ENCODE data around the gene UBE2D2. TPM values are rescaled to one million over a fixed set of nuclear protein-coding genes. Genes with fewer than 3 reads are reported as not detected.

UBE2D2 gene
- total and polyA plus RNA-seq, 2 of the 13 experiments (the other 11 are each of a cell fraction or from before 2014, with no cell fraction given), result 79.1 to 109 TPM

- no peak for TF ChIP-seq ATF6 (CRISPR knock-in tag; conservative IDR thresholded peaks at IDR 0.05)
- TF ChIP-seq HDAC2 (CRISPR knock-in tag; IDR thresholded peaks at IDR 0.05), result peak; percentile 64
- TF ChIP-seq SNRNP70 (IDR thresholded peaks at IDR 0.05; ENCODE audit: low read depth, low read length), result no peak
- TF ChIP-seq, protein P1, sequence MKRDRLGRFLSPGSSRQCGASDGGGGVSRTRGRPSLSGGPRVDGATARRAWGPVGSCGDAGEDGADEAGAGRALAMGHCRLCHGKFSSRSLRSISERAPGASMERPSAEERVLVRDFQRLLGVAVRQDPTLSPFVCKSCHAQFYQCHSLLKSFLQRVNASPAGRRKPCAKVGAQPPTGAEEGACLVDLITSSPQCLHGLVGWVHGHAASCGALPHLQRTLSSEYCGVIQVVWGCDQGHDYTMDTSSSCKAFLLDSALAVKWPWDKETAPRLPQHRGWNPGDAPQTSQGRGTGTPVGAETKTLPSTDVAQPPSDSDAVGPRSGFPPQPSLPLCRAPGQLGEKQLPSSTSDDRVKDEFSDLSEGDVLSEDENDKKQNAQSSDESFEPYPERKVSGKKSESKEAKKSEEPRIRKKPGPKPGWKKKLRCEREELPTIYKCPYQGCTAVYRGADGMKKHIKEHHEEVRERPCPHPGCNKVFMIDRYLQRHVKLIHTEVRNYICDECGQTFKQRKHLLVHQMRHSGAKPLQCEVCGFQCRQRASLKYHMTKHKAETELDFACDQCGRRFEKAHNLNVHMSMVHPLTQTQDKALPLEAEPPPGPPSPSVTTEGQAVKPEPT (CRISPR knock-in tag; IDR thresholded peaks at IDR 0.05; ENCODE audit: low read depth), result no peak
- peak; percentile 53; the same call in 1 of the 2 replicates for TF ChIP-seq ZNF609 (CRISPR knock-in tag; IDR thresholded peaks at IDR 0.05; ENCODE audit: borderline replicate concordance)
- no peak; the same call in 1 of the 2 replicates for TF ChIP-seq GABPA (IDR thresholded peaks at IDR 0.05; ENCODE audit: low read depth, low read length)
- peak; percentile 71 for TF ChIP-seq GABPA (CRISPR knock-in tag; IDR thresholded peaks at IDR 0.05; ENCODE audit: low read depth)
- peak; percentile 82 for TF ChIP-seq FOXO1 (CRISPR knock-in tag; IDR thresholded peaks at IDR 0.05)
- TF ChIP-seq ZNF558 (CRISPR knock-in tag; IDR thresholded peaks at IDR 0.05; ENCODE audit: borderline replicate concordance), result peak; percentile 82; the same call in 1 of the 2 replicates
- TF ChIP-seq, protein P2, sequence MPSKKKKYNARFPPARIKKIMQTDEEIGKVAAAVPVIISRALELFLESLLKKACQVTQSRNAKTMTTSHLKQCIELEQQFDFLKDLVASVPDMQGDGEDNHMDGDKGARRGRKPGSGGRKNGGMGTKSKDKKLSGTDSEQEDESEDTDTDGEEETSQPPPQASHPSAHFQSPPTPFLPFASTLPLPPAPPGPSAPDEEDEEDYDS (CRISPR knock-in tag; IDR thresholded peaks at IDR 0.05), result peak; percentile 70; the same call in 1 of the 2 replicates
- TF ChIP-seq, protein P3, sequence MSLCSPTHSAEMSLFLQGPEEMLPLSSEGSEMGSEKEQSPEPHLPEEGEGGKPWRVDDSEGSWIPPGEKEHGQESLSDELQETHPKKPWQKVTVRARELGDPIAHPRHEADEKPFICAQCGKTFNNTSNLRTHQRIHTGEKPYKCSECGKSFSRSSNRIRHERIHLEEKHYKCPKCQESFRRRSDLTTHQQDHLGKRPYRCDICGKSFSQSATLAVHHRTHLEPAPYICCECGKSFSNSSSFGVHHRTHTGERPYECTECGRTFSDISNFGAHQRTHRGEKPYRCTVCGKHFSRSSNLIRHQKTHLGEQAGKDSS (CRISPR knock-in tag; IDR thresholded peaks at IDR 0.05; ENCODE audit: borderline replicate concordance, low read depth), result peak; percentile 81; the same call in 1 of the 2 replicates
- peak; percentile 82; the same call in 1 of the 2 replicates for TF ChIP-seq MTERF4 (CRISPR knock-in tag; IDR thresholded peaks at IDR 0.05)
- TF ChIP-seq MED13 (CRISPR knock-in tag; IDR thresholded peaks at IDR 0.05), result peak; percentile 83
- TF ChIP-seq GMEB1 (CRISPR knock-in tag; IDR thresholded peaks at IDR 0.05; ENCODE audit: borderline replicate concordance), result peak; percentile 71; the same call in 1 of the 2 replicates
Measured at GRCh38 chr5:139517683-139518564, 43.2 kb upstream of the UBE2D2 start (continued).
